ENCODE data around the gene ABCC5.

Gene ABCC5

DNA sequence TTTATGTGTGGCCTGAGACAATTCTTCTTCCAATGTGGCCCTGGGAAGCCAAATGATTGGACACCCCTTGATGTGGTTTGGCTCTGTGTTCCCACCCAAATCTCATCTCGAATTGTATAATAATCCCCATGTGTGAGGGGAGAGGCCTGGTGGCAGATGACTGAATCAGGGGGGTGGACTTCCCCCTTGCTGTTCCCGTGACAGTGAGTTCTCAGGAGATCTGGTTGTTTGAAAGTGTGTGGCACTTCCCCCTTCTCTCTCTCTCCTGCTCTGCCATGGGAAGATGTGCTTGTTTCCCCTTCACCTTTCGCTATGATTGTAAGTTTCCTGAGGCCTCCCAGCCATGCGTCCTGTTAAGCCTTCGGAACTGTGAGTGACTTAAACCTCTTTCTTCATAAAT is 72.9 kb downstream of the ABCC5 start:
- Histone ChIP-seq H3K27me3 (replicated peaks; ENCODE audit: insufficient read depth, low read length) (no peaks in the 10 kb centered on the region), H2AFZ (ENCODE audit: low read length) (no peak overlapping the region), H3K9me2 (replicated peaks; ENCODE audit: insufficient read depth, low read length) (no peaks in the 10 kb centered on the region), H4K20me1 (ENCODE audit: insufficient read depth, low read length) (no peaks in the 10 kb centered on the region), H3K27ac (ENCODE audit: low read length) (no peak overlapping the region), H3F3A (ENCODE audit: insufficient read depth, low read length) (peaks cover 7% of the 10 kb centered on the region), H3K4me1 (ENCODE audit: low read length) (peaks cover 5% of the 10 kb centered on the region), H3K79me2 (ENCODE audit: low read length) (no peaks in the 10 kb centered on the region), H3K9me3 (replicated peaks; ENCODE audit: insufficient read depth, low read length) (no peaks in the 10 kb centered on the region), H3K36me3 (replicated peaks; ENCODE audit: insufficient read depth, low read length) (no peaks in the 10 kb centered on the region), H3K4me3 (ENCODE audit: low read length) (no peak overlapping the region), H3K9ac (ENCODE audit: low read length) (no peak overlapping the region), H3K4me2 (ENCODE audit: low read depth, low read length) (no peak overlapping the region)
- DNase-seq: no peak
- TF ChIP-seq, protein P1, sequence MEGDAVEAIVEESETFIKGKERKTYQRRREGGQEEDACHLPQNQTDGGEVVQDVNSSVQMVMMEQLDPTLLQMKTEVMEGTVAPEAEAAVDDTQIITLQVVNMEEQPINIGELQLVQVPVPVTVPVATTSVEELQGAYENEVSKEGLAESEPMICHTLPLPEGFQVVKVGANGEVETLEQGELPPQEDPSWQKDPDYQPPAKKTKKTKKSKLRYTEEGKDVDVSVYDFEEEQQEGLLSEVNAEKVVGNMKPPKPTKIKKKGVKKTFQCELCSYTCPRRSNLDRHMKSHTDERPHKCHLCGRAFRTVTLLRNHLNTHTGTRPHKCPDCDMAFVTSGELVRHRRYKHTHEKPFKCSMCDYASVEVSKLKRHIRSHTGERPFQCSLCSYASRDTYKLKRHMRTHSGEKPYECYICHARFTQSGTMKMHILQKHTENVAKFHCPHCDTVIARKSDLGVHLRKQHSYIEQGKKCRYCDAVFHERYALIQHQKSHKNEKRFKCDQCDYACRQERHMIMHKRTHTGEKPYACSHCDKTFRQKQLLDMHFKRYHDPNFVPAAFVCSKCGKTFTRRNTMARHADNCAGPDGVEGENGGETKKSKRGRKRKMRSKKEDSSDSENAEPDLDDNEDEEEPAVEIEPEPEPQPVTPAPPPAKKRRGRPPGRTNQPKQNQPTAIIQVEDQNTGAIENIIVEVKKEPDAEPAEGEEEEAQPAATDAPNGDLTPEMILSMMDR (IDR thresholded peaks at IDR 0.05; ENCODE audit: low read length): no peak
- TF ChIP-seq EZH2 (optimal IDR thresholded peaks at IDR 0.05; ENCODE audit: low read depth, low read length): no peak
- TF ChIP-seq EZH2phosphoT487 (IDR thresholded peaks at IDR 0.05; ENCODE audit: low read length): no peak

DNA sequence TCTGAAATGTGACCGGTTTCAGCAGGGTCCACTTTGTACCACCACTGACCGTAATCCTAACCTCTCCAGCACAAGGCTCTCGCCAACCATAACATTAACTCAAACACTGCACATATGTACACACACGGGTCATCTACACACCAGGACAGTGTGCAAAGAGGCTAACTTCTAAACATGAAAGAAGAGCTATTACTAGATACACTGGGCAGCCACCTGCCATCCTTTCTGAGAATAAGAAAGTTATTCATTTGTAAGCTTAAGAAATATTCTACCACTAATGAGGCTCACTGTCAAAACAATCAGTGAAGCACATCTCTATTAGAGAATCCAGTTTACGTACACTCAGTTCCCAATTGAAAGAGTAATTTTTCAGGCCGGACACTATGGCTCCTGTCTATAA is 73.9 kb downstream of the ABCC5 start:
- no peaks in the 10 kb centered on the region for H4K20me1 ChIP-seq (ENCODE audit: insufficient read depth, low read length)
- H3K9me3 ChIP-seq (replicated peaks; ENCODE audit: insufficient read depth, low read length): no peaks in the 10 kb centered on the region
- H3K27ac ChIP-seq (ENCODE audit: low read length): no peak overlapping the region
- H3K9ac ChIP-seq (ENCODE audit: low read length): no peak overlapping the region
- TF ChIP-seq EZH2 (optimal IDR thresholded peaks at IDR 0.05; ENCODE audit: low read depth, low read length) (no peak), EZH2phosphoT487 (IDR thresholded peaks at IDR 0.05; ENCODE audit: low read length) (no peak)
- TF ChIP-seq, protein P1 (IDR thresholded peaks at IDR 0.05; ENCODE audit: low read length): no peak
- peaks cover 5% of the 10 kb centered on the region for H3K4me1 ChIP-seq (ENCODE audit: low read length)
- no peak for DNase-seq
- no peak overlapping the region for H3K4me3 ChIP-seq (ENCODE audit: low read length)
- H3F3A ChIP-seq (ENCODE audit: insufficient read depth, low read length): peaks cover 7% of the 10 kb centered on the region
- no peak overlapping the region for H3K4me2 ChIP-seq (ENCODE audit: low read depth, low read length)
- no peaks in the 10 kb centered on the region for H3K36me3 ChIP-seq (replicated peaks; ENCODE audit: insufficient read depth, low read length)
- H3K27me3 ChIP-seq (replicated peaks; ENCODE audit: insufficient read depth, low read length): no peaks in the 10 kb centered on the region
- no peak overlapping the region for H2AFZ ChIP-seq (ENCODE audit: low read length)
- H3K9me2 ChIP-seq (replicated peaks; ENCODE audit: insufficient read depth, low read length): no peaks in the 10 kb centered on the region
- no peaks in the 10 kb centered on the region for H3K79me2 ChIP-seq (ENCODE audit: low read length)

DNA sequence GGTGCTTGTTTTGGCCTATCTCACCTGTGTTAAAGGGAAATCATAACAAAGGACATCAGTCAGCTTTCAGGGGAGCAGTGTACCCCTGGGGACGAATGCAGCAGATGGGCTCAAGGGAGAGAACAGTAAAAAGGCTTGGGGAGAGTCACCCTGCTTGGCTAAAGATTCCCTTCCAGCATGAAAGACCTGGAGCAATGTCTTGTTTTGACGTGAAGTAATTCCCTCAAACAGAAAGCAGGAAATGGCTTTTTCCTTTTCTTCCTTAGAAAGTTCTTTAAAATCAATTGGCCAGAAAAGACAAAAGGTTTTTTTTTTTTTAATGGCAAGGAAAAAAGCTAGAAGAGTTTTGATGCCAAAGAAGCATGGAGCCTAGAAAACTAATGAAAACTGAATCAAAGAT is 76.5 kb downstream of the ABCC5 start:
- no peaks in the 10 kb centered on the region for H3K79me2 ChIP-seq (ENCODE audit: low read length)
- TF ChIP-seq EZH2phosphoT487 (IDR thresholded peaks at IDR 0.05; ENCODE audit: low read length): no peak
- no peak for TF ChIP-seq EZH2 (optimal IDR thresholded peaks at IDR 0.05; ENCODE audit: low read depth, low read length)
- TF ChIP-seq, protein P1 (IDR thresholded peaks at IDR 0.05; ENCODE audit: low read length): no peak
- no peak overlapping the region for H3K4me3 ChIP-seq (ENCODE audit: low read length)
- H3F3A ChIP-seq (ENCODE audit: insufficient read depth, low read length): peaks cover 7% of the 10 kb centered on the region
- no peaks in the 10 kb centered on the region for H4K20me1 ChIP-seq (ENCODE audit: insufficient read depth, low read length)
- H3K27ac ChIP-seq (ENCODE audit: low read length): peak overlapping the region; percentile 24; the same call in 1 of the 2 replicates
- peaks cover 5% of the 10 kb centered on the region for H3K4me1 ChIP-seq (ENCODE audit: low read length)
- peak overlapping the region; percentile 13; the same call in 1 of the 2 replicates for H3K4me2 ChIP-seq (ENCODE audit: low read depth, low read length)
- H3K9me2 ChIP-seq (replicated peaks; ENCODE audit: insufficient read depth, low read length): no peaks in the 10 kb centered on the region
- no peaks in the 10 kb centered on the region for H3K27me3 ChIP-seq (replicated peaks; ENCODE audit: insufficient read depth, low read length)
- no peaks in the 10 kb centered on the region for H3K9me3 ChIP-seq (replicated peaks; ENCODE audit: insufficient read depth, low read length)
- no peak for DNase-seq
- H3K9ac ChIP-seq (ENCODE audit: low read length): no peak overlapping the region
- no peak overlapping the region for H2AFZ ChIP-seq (ENCODE audit: low read length)
- H3K36me3 ChIP-seq (replicated peaks; ENCODE audit: insufficient read depth, low read length): no peaks in the 10 kb centered on the region

Data from MM.1S (cell line).